Common myeloid progenitor, CD34-positive (primary cell): ENCODE results near the gene COL4A6.

Experiments used
- CTCF ChIA-PET: fragments of 350-600 bp; sonication (Branson Sonifier 250); formaldehyde crosslinking; loops from one replicate; lab custom pipeline; 2021; ENCODE audit warnings: antibody characterized with exemption; lab: Charles Lee
- POLR2A ChIA-PET: fragments of 350-600 bp; sonication (Branson Sonifier 250); formaldehyde crosslinking; loops from one replicate; lab custom pipeline; 2021; ENCODE audit warnings: antibody characterized with exemption; lab: Charles Lee
- DNase-seq, 3 donors: peaks; one replicate each; pipeline versions ENCODE4 v3.0.0 to v3.0.0-alpha.2; 2013
- H3K27ac ChIP-seq, 2 experiments: 1 replicate in 1 of 2; 2 replicates in 1 of 2; pipeline ENCODE4 v1.7.0; 2013; ENCODE audit warnings: inconsistent platforms in 2 of 2, low read length in 2 of 2, mild to moderate bottlenecking in 2 of 2, low read depth in 1 of 2, moderate library complexity in 1 of 2; ENCODE audit not compliant: severe bottlenecking in 2 of 2, insufficient read depth in 1 of 2, poor library complexity in 1 of 2
- H3K27me3 ChIP-seq, 5 experiments: replicated peaks in 2 of 5; 1 replicate in 3 of 5; 2 replicates in 2 of 5; pipeline versions ENCODE4 v1.6.1 to v1.7.0; 2013; ENCODE audit warnings: low read length in 4 of 5, mild to moderate bottlenecking in 2 of 5, moderate library complexity in 2 of 5, inconsistent platforms in 1 of 5; ENCODE audit not compliant: insufficient read depth in 5 of 5, control insufficient read depth in 4 of 5
- H3K36me3 ChIP-seq, 4 experiments: 1 replicate in 2 of 4; 2 replicates in 2 of 4; pipeline versions ENCODE4 v1.6.1 to v1.7.0; 2013; ENCODE audit warnings: low read length in 3 of 4, control low read depth in 1 of 4, mild to moderate bottlenecking in 1 of 4; ENCODE audit not compliant: control insufficient read depth in 4 of 4, insufficient read depth in 4 of 4
- H3K4me1 ChIP-seq, 4 experiments: 1 replicate in 3 of 4; 2 replicates in 1 of 4; pipeline versions ENCODE4 v1.6.1 to v1.7.1; 2013; ENCODE audit warnings: low read length in 3 of 4, mild to moderate bottlenecking in 3 of 4, control low read depth in 1 of 4, inconsistent platforms in 1 of 4, moderate library complexity in 1 of 4; ENCODE audit not compliant: control insufficient read depth in 4 of 4, insufficient read depth in 4 of 4; ENCODE audit errors: control extremely low read depth in 1 of 4
- H3K4me3 ChIP-seq, 7 experiments: 1 replicate in 4 of 7; 2 replicates in 3 of 7; pipeline versions ENCODE4 v1.5.1 to v1.7.0; 2013; ENCODE audit warnings: mild to moderate bottlenecking in 7 of 7, low read length in 6 of 7, moderate library complexity in 6 of 7, inconsistent platforms in 2 of 7, low read depth in 2 of 7, control low read depth in 1 of 7; ENCODE audit not compliant: insufficient read depth in 4 of 7, control insufficient read depth in 1 of 7; ENCODE audit errors: extremely low read depth in 1 of 7
- H3K9me3 ChIP-seq, 5 experiments: 1 replicate in 4 of 5; 2 replicates in 1 of 5; pipeline versions ENCODE4 v1.6.1 to v1.7.1; 2013; ENCODE audit warnings: low read length in 4 of 5, mild to moderate bottlenecking in 2 of 5, inconsistent platforms in 1 of 5, low read depth in 1 of 5, moderate library complexity in 1 of 5; ENCODE audit not compliant: control insufficient read depth in 4 of 5, insufficient read depth in 2 of 5; ENCODE audit errors: control extremely low read depth in 1 of 5
- WGBS: methylation state at CpG from one replicate; pipeline ENCODE4 v1.1.5; 2013; ENCODE audit not compliant: insufficient coverage; 5-methylcytosine and 5-hydroxymethylcytosine counted together

The COL4A6 gene

GRCh38 chrX:108285918-108286317 is 152.3 kb downstream of the COL4A6 start:
- DNase-seq: no peak
- Histone ChIP-seq H3K36me3 (no peaks in the 10 kb centered on the region), H3K9me3 (no peaks in the 10 kb centered on the region), H3K27ac (no peak overlapping the region), H3K27me3 (peaks cover 0 to 48% (median 14%) of the 10 kb centered on the region in 5 experiments), H3K4me3 (no peak overlapping the region), H3K4me1 (no peaks in the 10 kb centered on the region)
- WGBS: 17% methylated on average over 1 of the region's 2 CpGs
- ChIA-PET CTCF (interaction anchor here (0.9 kb wide), 1 partner anchor 15 kb away, joined by 3 read pairs; no protein-coding TSS in a partner anchor), POLR2A (no interaction called here)

- no peaks in the 10 kb centered on the region for H3K4me1 ChIP-seq
- H3K36me3 ChIP-seq: no peaks in the 10 kb centered on the region
- WGBS: 40% methylated on average over 2 of the region's 2 CpGs
- CTCF ChIA-PET: interaction anchor here (0.9 kb wide), 1 partner anchor 14 kb away, joined by 3 read pairs; no protein-coding TSS in a partner anchor
- no peaks in the 10 kb centered on the region for H3K9me3 ChIP-seq
- POLR2A ChIA-PET: no interaction called here
- H3K27me3 ChIP-seq: peaks cover 0 to 48% (median 14%) of the 10 kb centered on the region in 5 experiments
- peak in 1 of 3 donors; percentile 28 for DNase-seq
- no peak overlapping the region for H3K27ac ChIP-seq
- no peak overlapping the region for H3K4me3 ChIP-seq
Measured at GRCh38 chrX:108285356-108285755, 152.9 kb downstream of the COL4A6 start.

DNA sequence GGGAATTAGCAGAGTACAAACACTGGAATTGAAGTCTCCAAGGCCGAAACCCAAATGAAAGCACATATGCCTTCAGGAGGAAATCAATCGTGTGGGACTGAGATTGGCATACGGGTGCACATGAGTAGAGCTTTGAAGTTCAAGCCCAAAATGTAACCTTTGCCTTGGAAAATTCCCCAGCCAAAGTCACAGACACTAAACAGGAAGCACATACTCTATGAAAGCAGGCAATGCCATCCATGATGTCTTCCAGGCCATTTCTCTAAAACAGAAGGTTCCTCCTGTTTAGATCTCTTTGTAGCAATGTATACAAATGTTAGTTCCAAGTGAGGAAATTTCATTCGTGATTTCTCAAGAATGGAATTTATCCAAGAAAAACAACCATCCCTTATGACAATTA is 162.5 kb downstream of the COL4A6 start:
- ChIA-PET POLR2A (no interaction called here), CTCF (no interaction called here)
- H3K4me3 ChIP-seq: no peak overlapping the region
- H3K36me3 ChIP-seq: no peaks in the 10 kb centered on the region
- DNase-seq: no peak
- H3K27ac ChIP-seq: no peak overlapping the region
- peaks cover 0 to 5% (median 0%) of the 10 kb centered on the region in 5 experiments for H3K9me3 ChIP-seq
- WGBS: 91% methylated on average over 3 of the region's 4 CpGs
- peaks cover 0 to 14% (median 6%) of the 10 kb centered on the region in 4 experiments for H3K4me1 ChIP-seq
- peaks cover 0 to 29% (median 4%) of the 10 kb centered on the region in 5 experiments for H3K27me3 ChIP-seq

- ChIA-PET POLR2A (no interaction called here), CTCF (interaction anchor here (1.1 to 1.7 kb wide), 2 partner anchors 14 to 29 kb away, joined by 3 to 5 read pairs; no protein-coding TSS in a partner anchor)
- no peak for DNase-seq
- Histone ChIP-seq H3K4me3 (no peak overlapping the region), H3K4me1 (peaks cover 0 to 21% (median 14%) of the 10 kb centered on the region in 4 experiments), H3K9me3 (peaks cover 0 to 2% (median 0%) of the 10 kb centered on the region in 5 experiments), H3K27ac (no peak overlapping the region), H3K27me3 (peaks cover 0 to 53% (median 10%) of the 10 kb centered on the region in 5 experiments), H3K36me3 (no peaks in the 10 kb centered on the region)
- no CpG with 5 or more reads among the region's 2 CpGs for WGBS
Measured at GRCh38 chrX:108271397-108271787, 166.8 kb downstream of the COL4A6 start.

GRCh38 chrX:108270739-108271396 is 167.4 kb downstream of the COL4A6 start:
- H3K9me3 ChIP-seq: peaks cover 0 to 2% (median 0%) of the 10 kb centered on the region in 5 experiments
- DNase-seq: peak; percentile 14 to 67 (median 66)
- no peak overlapping the region for H3K4me3 ChIP-seq
- 33% methylated on average over 1 of the region's 6 CpGs for WGBS
- H3K27me3 ChIP-seq: peaks cover 0 to 52% (median 13%) of the 10 kb centered on the region in 5 experiments
- ChIA-PET CTCF (interaction anchor here (1.1 to 1.7 kb wide), 2 partner anchors 15 to 30 kb away, joined by 3 to 5 read pairs; no protein-coding TSS in a partner anchor), POLR2A (no interaction called here)
- no peak overlapping the region for H3K27ac ChIP-seq
- H3K36me3 ChIP-seq: no peaks in the 10 kb centered on the region
- peaks cover 0 to 21% (median 14%) of the 10 kb centered on the region in 4 experiments for H3K4me1 ChIP-seq

DNA sequence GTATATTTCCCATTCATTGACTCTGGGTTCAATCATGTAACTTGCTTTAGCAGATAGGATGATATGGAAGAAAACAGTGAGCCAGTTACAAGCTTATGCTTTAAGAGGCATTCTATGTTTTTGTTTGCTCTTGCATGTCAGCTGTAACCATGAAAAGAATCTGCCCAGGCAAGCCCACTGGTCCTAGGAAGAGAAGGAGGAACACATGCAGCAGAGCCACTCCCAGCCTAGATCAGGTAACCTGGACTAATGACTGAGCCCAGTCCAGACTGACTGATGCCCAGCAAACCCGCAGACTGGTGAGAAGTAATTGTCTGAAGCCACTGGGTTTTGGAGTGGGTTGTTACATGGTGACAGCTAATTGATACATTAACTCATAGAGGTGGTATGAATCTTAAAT is 167.9 kb downstream of the COL4A6 start:
- Histone ChIP-seq H3K4me1 (peaks cover 0 to 21% (median 14%) of the 10 kb centered on the region in 4 experiments), H3K27me3 (peaks cover 0 to 57% (median 12%) of the 10 kb centered on the region in 5 experiments), H3K36me3 (no peaks in the 10 kb centered on the region), H3K4me3 (no peak overlapping the region), H3K27ac (no peak overlapping the region), H3K9me3 (peaks cover 0 to 2% (median 0%) of the 10 kb centered on the region in 5 experiments)
- ChIA-PET CTCF (interaction anchor here (1.7 kb wide), 1 partner anchor 15 kb away, joined by 3 read pairs; no protein-coding TSS in a partner anchor), POLR2A (no interaction called here)
- WGBS: no CpG with 5 or more reads among the region's 1 CpG
- no peak for DNase-seq
